ENCODE data around the gene STX2.

STX2 gene

GRCh38 chr12:130831246-130831645 lies 7.8 kb downstream of the STX2 start:
- Histone ChIP-seq H4K20me1 (ENCODE audit: insufficient read depth) (no peaks in the 10 kb centered on the region), H3K9ac (no peak overlapping the region), H3K79me2 (ENCODE audit: insufficient read depth, low read depth) (peaks cover 14% of the 10 kb centered on the region; the same call in 1 of the 2 replicates), H2AFZ (ENCODE audit: low read depth) (no peak overlapping the region), H3K4me2 (no peak overlapping the region), H3K27me3 (ENCODE audit: insufficient read depth, low read depth) (no peaks in the 10 kb centered on the region), H3K4me3 (IDR thresholded peaks at IDR 0.05; ENCODE audit: insufficient read depth, low read depth, low read length) (no peak overlapping the region), H3K36me3 (ENCODE audit: insufficient read depth) (no peaks in the 10 kb centered on the region), H3K27ac (no peak overlapping the region), H3K4me1 (ENCODE audit: low read depth, poor library complexity, severe bottlenecking) (peaks cover 29% of the 10 kb centered on the region)
- TF ChIP-seq CTCF (conservative IDR thresholded peaks at IDR 0.05; ENCODE audit: low read depth, low read length) = no peak

- Histone ChIP-seq H3K27ac (no peak overlapping the region), H3K27me3 (ENCODE audit: insufficient read depth, low read depth) (no peaks in the 10 kb centered on the region), H2AFZ (ENCODE audit: low read depth) (no peak overlapping the region), H3K4me1 (ENCODE audit: low read depth, poor library complexity, severe bottlenecking) (peaks cover 30% of the 10 kb centered on the region), H4K20me1 (ENCODE audit: insufficient read depth) (no peaks in the 10 kb centered on the region), H3K79me2 (ENCODE audit: insufficient read depth, low read depth) (peaks cover 14% of the 10 kb centered on the region; the same call in 1 of the 2 replicates), H3K9ac (no peak overlapping the region), H3K36me3 (ENCODE audit: insufficient read depth) (no peaks in the 10 kb centered on the region), H3K4me2 (no peak overlapping the region), H3K4me3 (IDR thresholded peaks at IDR 0.05; ENCODE audit: insufficient read depth, low read depth, low read length) (no peak overlapping the region)
- no peak for TF ChIP-seq CTCF (conservative IDR thresholded peaks at IDR 0.05; ENCODE audit: low read depth, low read length)
Observed at GRCh38 chr12:130830246-130830551, 8.9 kb downstream of the STX2 start.

- Histone ChIP-seq H3K36me3 (ENCODE audit: insufficient read depth) (no peaks in the 10 kb centered on the region), H3K27me3 (ENCODE audit: insufficient read depth, low read depth) (no peaks in the 10 kb centered on the region), H4K20me1 (ENCODE audit: insufficient read depth) (no peaks in the 10 kb centered on the region), H3K79me2 (ENCODE audit: insufficient read depth, low read depth) (peaks cover 14% of the 10 kb centered on the region; the same call in 1 of the 2 replicates), H2AFZ (ENCODE audit: low read depth) (no peak overlapping the region), H3K4me1 (ENCODE audit: low read depth, poor library complexity, severe bottlenecking) (peaks cover 30% of the 10 kb centered on the region), H3K9ac (no peak overlapping the region), H3K4me2 (no peak overlapping the region), H3K4me3 (IDR thresholded peaks at IDR 0.05; ENCODE audit: insufficient read depth, low read depth, low read length) (no peak overlapping the region), H3K27ac (no peak overlapping the region)
- TF ChIP-seq CTCF (conservative IDR thresholded peaks at IDR 0.05; ENCODE audit: low read depth, low read length) = no peak
Observed at GRCh38 chr12:130829391-130830245, 9.4 kb downstream of the STX2 start.

- Histone ChIP-seq H3K79me2 (ENCODE audit: insufficient read depth, low read depth) (peaks cover 14% of the 10 kb centered on the region; the same call in 1 of the 2 replicates), H3K27ac (no peak overlapping the region), H3K9ac (no peak overlapping the region), H3K4me2 (no peak overlapping the region), H3K4me3 (IDR thresholded peaks at IDR 0.05; ENCODE audit: insufficient read depth, low read depth, low read length) (no peak overlapping the region), H3K4me1 (ENCODE audit: low read depth, poor library complexity, severe bottlenecking) (peaks cover 30% of the 10 kb centered on the region), H3K36me3 (ENCODE audit: insufficient read depth) (no peaks in the 10 kb centered on the region), H3K27me3 (ENCODE audit: insufficient read depth, low read depth) (no peaks in the 10 kb centered on the region), H4K20me1 (ENCODE audit: insufficient read depth) (no peaks in the 10 kb centered on the region), H2AFZ (ENCODE audit: low read depth) (no peak overlapping the region)
- no peak for TF ChIP-seq CTCF (conservative IDR thresholded peaks at IDR 0.05; ENCODE audit: low read depth, low read length)
Observed at GRCh38 chr12:130828895-130829294, 10.2 kb downstream of the STX2 start.

Data from KMS-11 (cell line).